Endothelial cell of umbilical vein (primary cell): ENCODE data around the gene TMEM74B.

ENCODE experiments used
- EZH2 ChIP-seq: IDR thresholded peaks from 2 replicates; pipeline ENCODE4 v1.6.1; 2012; ENCODE audit warnings: borderline replicate concordance, low read depth, mild to moderate bottlenecking, moderate library complexity, low read length, inconsistent platforms; ENCODE audit not compliant: severe bottlenecking
- TF ChIP-seq, protein P1 (sequence below), 2 donors: IDR thresholded peaks; 1 replicate in 1 of 2; 2 replicates in 1 of 2; pipeline ENCODE4 v1.5.1; 2011; ENCODE audit warnings: low read length in 2 of 2, mild to moderate bottlenecking in 2 of 2, moderate library complexity in 2 of 2, control low read depth in 1 of 2, inconsistent platforms in 1 of 2, low read depth in 1 of 2; ENCODE audit not compliant: insufficient read depth in 1 of 2; ENCODE audit errors: extremely low read depth in 1 of 2

DNA sequence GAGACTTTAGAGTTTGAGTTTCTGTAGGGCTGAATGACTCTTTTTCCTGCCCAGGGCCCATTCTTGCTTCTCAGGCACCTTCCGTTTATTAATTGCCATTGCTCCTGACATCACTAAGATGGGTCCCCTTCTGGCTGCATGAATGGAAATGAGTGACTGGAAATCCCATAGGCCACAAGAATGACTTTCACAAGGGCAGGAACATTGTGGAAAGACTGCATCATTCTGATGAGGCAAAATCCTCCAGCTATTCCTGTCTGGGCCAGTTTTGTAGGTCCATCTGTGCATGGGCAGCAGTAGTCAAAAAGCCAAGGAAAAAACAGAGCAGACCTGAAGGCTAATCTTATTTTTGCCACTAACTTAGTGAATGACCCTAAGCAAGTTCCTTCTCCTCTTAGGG, 19.3 kb downstream of the TMEM74B start:
- TF ChIP-seq, protein P1, sequence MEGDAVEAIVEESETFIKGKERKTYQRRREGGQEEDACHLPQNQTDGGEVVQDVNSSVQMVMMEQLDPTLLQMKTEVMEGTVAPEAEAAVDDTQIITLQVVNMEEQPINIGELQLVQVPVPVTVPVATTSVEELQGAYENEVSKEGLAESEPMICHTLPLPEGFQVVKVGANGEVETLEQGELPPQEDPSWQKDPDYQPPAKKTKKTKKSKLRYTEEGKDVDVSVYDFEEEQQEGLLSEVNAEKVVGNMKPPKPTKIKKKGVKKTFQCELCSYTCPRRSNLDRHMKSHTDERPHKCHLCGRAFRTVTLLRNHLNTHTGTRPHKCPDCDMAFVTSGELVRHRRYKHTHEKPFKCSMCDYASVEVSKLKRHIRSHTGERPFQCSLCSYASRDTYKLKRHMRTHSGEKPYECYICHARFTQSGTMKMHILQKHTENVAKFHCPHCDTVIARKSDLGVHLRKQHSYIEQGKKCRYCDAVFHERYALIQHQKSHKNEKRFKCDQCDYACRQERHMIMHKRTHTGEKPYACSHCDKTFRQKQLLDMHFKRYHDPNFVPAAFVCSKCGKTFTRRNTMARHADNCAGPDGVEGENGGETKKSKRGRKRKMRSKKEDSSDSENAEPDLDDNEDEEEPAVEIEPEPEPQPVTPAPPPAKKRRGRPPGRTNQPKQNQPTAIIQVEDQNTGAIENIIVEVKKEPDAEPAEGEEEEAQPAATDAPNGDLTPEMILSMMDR (IDR thresholded peaks at IDR 0.05; ENCODE audit: extremely low read depth in 1 of 2, insufficient read depth in 1 of 2, low read depth in 1 of 2, low read length in 2 of 2): no peak
- TF ChIP-seq EZH2: no peak
